Measurements from ENCODE around the gene HPCAL1. TPM values are rescaled to one million over a fixed set of nuclear protein-coding genes. Genes with fewer than 3 reads are reported as not detected.

Gene HPCAL1
- total RNA-seq, 1 donor from 2014 or later, result 17.3 TPM

GRCh38 chr2:10469955-10470608, 167.4 kb downstream of the HPCAL1 start:
- Mint-ChIP-seq H3K9me3 (no peaks in the 10 kb centered on the region), H3K4me3 (no peak overlapping the region), H3K36me3 (ENCODE audit: low read depth) (no peaks in the 10 kb centered on the region), H3K4me1 (no peaks in the 10 kb centered on the region), H3K27me3 (ENCODE audit: low read depth) (no peaks in the 10 kb centered on the region), H3K27ac (ENCODE audit: unreplicated experiment) (no peak overlapping the region)
- TF ChIP-seq CTCF (conservative IDR thresholded peaks at IDR 0.05), result no peak
- DNase-seq (ENCODE audit: low read depth, low spot score), result no peak

DNA sequence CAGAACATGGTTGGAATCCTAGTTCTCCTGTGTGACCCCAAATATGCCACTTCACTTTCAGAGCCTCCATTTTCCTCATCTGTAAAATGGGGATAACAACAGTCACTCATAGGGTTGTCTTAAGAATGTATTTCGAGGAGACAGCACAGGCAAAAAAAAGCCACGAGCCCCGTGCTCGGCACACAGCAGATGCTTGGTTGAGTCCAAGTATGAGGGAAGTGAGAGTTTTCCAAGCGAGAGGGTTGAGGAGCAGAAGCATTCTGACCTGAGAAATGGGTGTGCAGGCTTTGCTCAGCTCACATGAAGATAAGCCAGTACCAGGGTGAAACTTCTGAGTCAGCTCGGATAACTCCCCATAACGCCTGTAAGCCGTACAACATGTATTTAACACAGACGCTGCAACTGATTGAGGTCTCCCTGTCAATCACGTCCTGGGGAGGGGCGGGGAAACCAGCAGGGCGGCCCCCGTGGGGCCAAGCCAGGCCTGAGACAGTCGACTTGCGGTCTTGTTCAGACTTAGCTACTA, 168.4 kb downstream of the HPCAL1 start:
- no peak for DNase-seq (ENCODE audit: low read depth, low spot score)
- no peak for TF ChIP-seq CTCF (conservative IDR thresholded peaks at IDR 0.05)
- Mint-ChIP-seq H3K4me3 (no peak overlapping the region), H3K27ac (ENCODE audit: unreplicated experiment) (no peak overlapping the region), H3K9me3 (no peaks in the 10 kb centered on the region), H3K27me3 (ENCODE audit: low read depth) (no peaks in the 10 kb centered on the region), H3K4me1 (no peaks in the 10 kb centered on the region), H3K36me3 (ENCODE audit: low read depth) (no peaks in the 10 kb centered on the region)

GRCh38 chr2:10471955-10472354, 169.3 kb downstream of the HPCAL1 start:
- Mint-ChIP-seq H3K9me3 (no peaks in the 10 kb centered on the region), H3K4me3 (no peak overlapping the region), H3K27ac (ENCODE audit: unreplicated experiment) (no peak overlapping the region), H3K4me1 (no peaks in the 10 kb centered on the region), H3K36me3 (ENCODE audit: low read depth) (no peaks in the 10 kb centered on the region), H3K27me3 (ENCODE audit: low read depth) (no peaks in the 10 kb centered on the region)
- TF ChIP-seq CTCF (conservative IDR thresholded peaks at IDR 0.05), result no peak
- no peak for DNase-seq (ENCODE audit: low read depth, low spot score)

DNA sequence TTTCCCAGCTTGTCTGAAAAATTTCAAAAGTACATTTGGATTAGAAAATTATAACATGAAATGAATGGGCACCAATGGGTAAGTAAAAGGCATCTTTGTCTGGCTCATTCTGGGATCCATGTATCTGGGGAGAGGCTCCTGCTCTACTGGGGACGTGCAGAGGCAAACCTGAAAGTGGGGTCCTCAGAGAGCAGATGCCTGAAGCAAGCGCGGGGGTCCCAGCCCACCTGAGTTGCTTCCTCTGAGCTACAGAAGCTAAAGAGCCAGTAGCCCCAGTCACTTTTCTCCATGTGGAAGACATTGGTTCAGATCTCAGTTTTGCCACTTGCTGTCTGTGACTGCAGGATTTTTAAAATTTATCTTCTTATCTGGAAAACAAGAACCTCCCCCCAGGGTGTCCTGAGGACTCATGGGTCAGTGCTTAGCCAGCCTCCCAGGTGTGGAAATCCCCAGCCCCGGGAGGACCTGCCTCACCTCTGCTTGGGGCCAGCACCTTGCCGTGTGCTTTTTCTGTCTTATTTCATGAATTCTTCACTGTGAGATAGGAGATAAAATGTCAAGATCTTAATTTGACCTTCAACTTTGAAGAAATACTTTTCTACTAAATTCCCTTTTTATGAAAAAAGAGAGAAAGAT, 170.5 kb downstream of the HPCAL1 start:
- no peaks in the 10 kb centered on the region for H3K9me3 Mint-ChIP-seq
- TF ChIP-seq CTCF (conservative IDR thresholded peaks at IDR 0.05), result no peak
- no peak for DNase-seq (ENCODE audit: low read depth, low spot score)
- no peaks in the 10 kb centered on the region for H3K36me3 Mint-ChIP-seq (ENCODE audit: low read depth)
- H3K4me3 Mint-ChIP-seq, result no peak overlapping the region
- no peaks in the 10 kb centered on the region for H3K27me3 Mint-ChIP-seq (ENCODE audit: low read depth)
- no peak overlapping the region for H3K27ac Mint-ChIP-seq (ENCODE audit: unreplicated experiment)
- H3K4me1 Mint-ChIP-seq, result peaks cover 7% of the 10 kb centered on the region

DNA sequence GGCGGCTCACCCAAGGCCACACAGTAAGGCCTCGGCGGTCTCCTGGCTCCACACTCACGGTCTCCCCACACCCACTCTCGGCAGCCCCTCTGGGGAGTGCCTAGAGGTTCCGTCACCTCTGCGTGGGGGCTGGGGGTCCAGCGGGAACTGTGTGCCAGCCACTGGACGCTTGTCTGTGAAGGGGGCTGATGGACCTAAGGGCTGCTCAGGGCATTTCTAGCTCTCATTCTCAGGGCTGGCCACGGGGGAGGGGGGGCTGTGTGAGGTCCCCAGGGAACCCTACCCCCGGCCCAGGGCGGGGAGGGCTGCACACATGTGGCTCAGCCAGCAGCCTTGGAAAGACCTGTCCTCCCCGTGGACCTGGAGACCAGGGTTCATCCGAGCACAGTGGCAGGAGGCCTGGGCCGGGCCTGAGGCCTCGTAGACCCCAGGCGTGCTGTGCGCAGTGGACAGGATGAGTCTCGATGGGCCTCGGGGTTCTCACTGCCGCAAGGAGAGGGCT, 172.6 kb downstream of the HPCAL1 start:
- H3K27me3 Mint-ChIP-seq (ENCODE audit: low read depth), result no peaks in the 10 kb centered on the region
- H3K27ac Mint-ChIP-seq (ENCODE audit: unreplicated experiment), result no peak overlapping the region
- H3K36me3 Mint-ChIP-seq (ENCODE audit: low read depth), result no peaks in the 10 kb centered on the region

More for the DNA sequence above, 172.6 kb downstream of the HPCAL1 start:
- DNase-seq (ENCODE audit: low read depth, low spot score), result no peak
- Mint-ChIP-seq H3K4me3 (no peak overlapping the region), H3K9me3 (no peaks in the 10 kb centered on the region), H3K4me1 (peaks cover 21% of the 10 kb centered on the region)
- no peak for TF ChIP-seq CTCF (conservative IDR thresholded peaks at IDR 0.05)

All from neural crest cell (in vitro differentiated cells).